Hematopoietic multipotent progenitor cell (in vitro differentiated cells): ENCODE data around the gene B3GALT6. TPM values are rescaled to one million over a fixed set of nuclear protein-coding genes. Genes with fewer than 3 reads are reported as not detected.

Experiments used
- DNase-seq, 3 donors: peaks; one replicate each; pipeline ENCODE4 v3.0.0-alpha.2; 2011 to 2015; ENCODE audit warnings: low read depth in 2 of 3, low spot score in 2 of 3
- total RNA-seq: library from RNA; depleted of rRNA; stranded (reverse); fragments of >200 nt; gene quantifications from one replicate; pipeline ENCODE4 v1.2.3, GENCODE V29; 2012

B3GALT6 gene
- total RNA-seq, 1 donor: 38.5 TPM

- no peak for DNase-seq
Measured at GRCh38 chr1:1281533-1282321, 49.7 kb downstream of the B3GALT6 start.

GRCh38 chr1:1282998-1283397, 51.0 kb downstream of the B3GALT6 start:
- no peak for DNase-seq

GRCh38 chr1:1283821-1284220, 51.8 kb downstream of the B3GALT6 start:
- DNase-seq: peak in 1 of 3 donors; percentile 22

Other genes with a start within 250 kb of the B3GALT6 start
- 4.8 TPM for gene HES4, start 232.1 kb upstream of the B3GALT6 start, total RNA-seq
- gene ISG15, start 218.7 kb upstream of the B3GALT6 start, total RNA-seq: 76.2 TPM
- 3.8 TPM for gene AGRN, start 212.1 kb upstream of the B3GALT6 start, total RNA-seq
- gene RNF223, start 157.9 kb upstream of the B3GALT6 start, total RNA-seq: not detected
- gene C1orf159, start 116.1 kb upstream of the B3GALT6 start, total RNA-seq: 14.5 TPM
- 4.3 TPM for gene TTLL10, start 58.4 kb upstream of the B3GALT6 start, total RNA-seq
- 4.3 TPM for gene TNFRSF18, start 25.6 kb upstream of the B3GALT6 start, total RNA-seq
- gene TNFRSF4, start 18.1 kb upstream of the B3GALT6 start, total RNA-seq: 4.3 TPM
- 67.1 TPM for gene SDF4, start 236 bp upstream of the B3GALT6 start, total RNA-seq
- 0.27 TPM for gene C1QTNF12, start 14.5 kb downstream of the B3GALT6 start, total RNA-seq
- gene UBE2J2, start 41.6 kb downstream of the B3GALT6 start, total RNA-seq: 51.4 TPM
- gene SCNN1D, start 48.2 kb downstream of the B3GALT6 start, total RNA-seq: 4.8 TPM
- gene ACAP3, start 75.7 kb downstream of the B3GALT6 start, total RNA-seq: 41.2 TPM
- gene PUSL1, start 76.4 kb downstream of the B3GALT6 start, total RNA-seq: 19.4 TPM
- gene INTS11, start 92.4 kb downstream of the B3GALT6 start, total RNA-seq: 150 TPM
- 26.7 TPM for gene CPTP, start 92.6 kb downstream of the B3GALT6 start, total RNA-seq
- gene TAS1R3, start 99.0 kb downstream of the B3GALT6 start, total RNA-seq: 0.54 TPM
- gene DVL1, start 117.2 kb downstream of the B3GALT6 start, total RNA-seq: 52.5 TPM
- gene MXRA8, start 126.3 kb downstream of the B3GALT6 start, total RNA-seq: not detected
- 30.2 TPM for gene AURKAIP1, start 143.0 kb downstream of the B3GALT6 start, total RNA-seq
- gene CCNL2, start 167.1 kb downstream of the B3GALT6 start, total RNA-seq: 96.4 TPM
- gene MRPL20, start 175.1 kb downstream of the B3GALT6 start, total RNA-seq: 50.6 TPM
- 0.54 TPM for gene ANKRD65, start 189.0 kb downstream of the B3GALT6 start, total RNA-seq
- 4.8 TPM for gene VWA1, start 203.5 kb downstream of the B3GALT6 start, total RNA-seq
- 1.3 TPM for gene ATAD3C, start 217.5 kb downstream of the B3GALT6 start, total RNA-seq
- 15.1 TPM for gene ATAD3B, start 239.5 kb downstream of the B3GALT6 start, total RNA-seq